HG02798 (cell line): ENCODE data around the gene NBPF3.

Experiments used
- ATAC-seq: cut with Tn5 transposase; IDR thresholded peaks from one replicate; pipeline ENCODE4 v1.9.1; 2021; ENCODE audit warnings: mild to moderate bottlenecking; ENCODE audit not compliant: unreplicated experiment, poor library complexity

NBPF3 gene

GRCh38 chr1:21534146-21534545 is 94.2 kb downstream of the NBPF3 start:
- ATAC-seq, result no peak
